ENCODE measurements around the gene UGT8.

GRCh38 chr4:114691865-114692264, 93.3 kb downstream of the UGT8 start:
- no peak for TF ChIP-seq CTCF (IDR thresholded peaks at IDR 0.05)
- TF ChIP-seq EP300 (IDR thresholded peaks at IDR 0.05): no peak
- TF ChIP-seq POLR2A (IDR thresholded peaks at IDR 0.05): no peak

Data from upper lobe of left lung (tissue), 4 donors.